Ectodermal cell (in vitro differentiated cells): Measurements from ENCODE around the gene SLC5A11.
"Not testable (repeated sequence)": the region's sequence is repeated elsewhere in the genome, so short reads cannot be mapped to it uniquely, and the experiment has no call there.

Experiments used
- H3K27ac ChIP-seq: 2 replicates; pipeline ENCODE4 v1.7.0; 2013; ENCODE audit warnings: mild to moderate bottlenecking, low read depth, low read length; ENCODE audit not compliant: insufficient read depth, poor library complexity, severe bottlenecking
- H3K27me3 ChIP-seq: 2 replicates; pipeline ENCODE4 v1.7.0; 2013; ENCODE audit warnings: mild to moderate bottlenecking, low read length; ENCODE audit not compliant: insufficient read depth, control insufficient read depth, poor library complexity, severe bottlenecking
- H3K36me3 ChIP-seq: one replicate; pipeline ENCODE4 v1.7.0; 2013; ENCODE audit warnings: low read length; ENCODE audit not compliant: control insufficient read depth, insufficient read depth
- H3K4me1 ChIP-seq: one replicate; pipeline ENCODE4 v1.7.0; 2013; ENCODE audit warnings: low read length; ENCODE audit not compliant: control insufficient read depth, insufficient read depth
- H3K4me3 ChIP-seq: 2 replicates; pipeline ENCODE4 v1.7.0; 2013; ENCODE audit warnings: low read depth, low read length, control low read depth; ENCODE audit not compliant: insufficient read depth
- H3K9me3 ChIP-seq: 2 replicates; pipeline ENCODE4 v1.7.0; 2013; ENCODE audit warnings: mild to moderate bottlenecking, low read length, moderate library complexity; ENCODE audit not compliant: control insufficient read depth
- WGBS, 2 experiments: methylation state at CpG; one replicate each; pipeline ENCODE4 v1.1.7; 2013; ENCODE audit warnings: missing lambda C conversion rate in 2 of 2; 5-methylcytosine and 5-hydroxymethylcytosine counted together

SLC5A11 gene

DNA sequence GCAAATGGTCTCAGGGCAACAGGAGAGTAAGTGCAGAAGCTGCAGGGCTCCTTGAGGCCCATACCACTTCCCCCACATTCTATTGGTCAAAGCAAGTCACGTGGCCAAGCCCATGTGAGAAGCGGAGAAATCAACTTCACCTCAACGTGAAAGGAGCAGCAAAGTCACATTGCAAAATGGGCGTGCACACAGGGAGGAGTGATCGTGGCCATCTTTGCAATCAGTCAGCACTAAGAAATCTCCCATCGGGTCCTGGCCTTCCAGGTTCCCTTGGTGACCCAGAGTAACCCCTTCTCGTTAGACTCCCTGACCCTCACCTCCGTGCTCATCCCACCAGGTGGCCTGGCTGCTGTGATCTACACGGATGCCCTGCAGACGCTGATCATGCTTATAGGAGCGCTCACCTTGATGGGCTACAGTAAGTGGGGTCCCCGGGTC, 38.0 kb downstream of the SLC5A11 start:
- Histone ChIP-seq H3K4me1 (no peaks in the 10 kb centered on the region), H3K9me3 (no peaks in the 10 kb centered on the region), H3K27ac (no peak overlapping the region), H3K4me3 (no peak overlapping the region), H3K27me3 (no peaks in the 10 kb centered on the region), H3K36me3 (no peaks in the 10 kb centered on the region)
- 82 to 83% methylated on average over 12 of the region's 12 CpGs for WGBS, 2 experiments

GRCh38 chr16:24887472-24887871, 41.7 kb downstream of the SLC5A11 start:
- WGBS, 2 experiments = no CpG with 5 or more reads among the region's 2 CpGs

GRCh38 chr16:24890746-24891145, 45.0 kb downstream of the SLC5A11 start:
- Histone ChIP-seq H3K27ac (no peak overlapping the region), H3K4me3 (no peak overlapping the region), H3K4me1 (no peaks in the 10 kb centered on the region), H3K9me3 (no peaks in the 10 kb centered on the region), H3K36me3 (no peaks in the 10 kb centered on the region), H3K27me3 (no peaks in the 10 kb centered on the region)
- WGBS, 2 experiments = 88% methylated on average over 13 of the region's 13 CpGs

More at GRCh38 chr16:24887472-24887871, 41.7 kb downstream of the SLC5A11 start:
- no peak overlapping the region for H3K4me3 ChIP-seq
- no peaks in the 10 kb centered on the region for H3K9me3 ChIP-seq
- H3K36me3 ChIP-seq = no peaks in the 10 kb centered on the region
- H3K27me3 ChIP-seq = no peaks in the 10 kb centered on the region
- H3K4me1 ChIP-seq = no peaks in the 10 kb centered on the region
- H3K27ac ChIP-seq = no peak overlapping the region

DNA sequence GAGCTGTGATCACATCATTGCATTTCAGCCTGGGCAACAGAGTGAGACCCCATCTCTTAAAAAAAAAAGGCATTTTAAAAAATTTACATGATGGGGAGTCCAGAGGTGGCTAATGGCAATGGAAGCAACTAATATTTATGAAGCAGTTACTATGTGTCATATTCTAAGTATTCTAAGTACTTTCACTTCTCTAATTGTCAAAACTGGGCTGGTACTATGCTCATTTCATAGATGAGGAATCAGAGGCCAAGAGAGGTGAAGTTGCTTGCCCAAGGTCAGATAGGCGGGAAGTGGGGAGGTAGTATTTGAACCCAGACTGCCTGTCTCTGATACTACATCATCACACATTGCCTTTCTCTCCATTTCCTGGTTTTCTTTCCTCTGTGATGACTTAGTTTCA, 50.7 kb downstream of the SLC5A11 start:
- Histone ChIP-seq H3K9me3 (no peaks in the 10 kb centered on the region), H3K4me3 (no peak overlapping the region)

GRCh38 chr16:24897522-24897921, 51.8 kb downstream of the SLC5A11 start:
- H3K4me1 ChIP-seq, H3K36me3 ChIP-seq, H3K27me3 ChIP-seq, H3K9me3 ChIP-seq, H3K4me3 ChIP-seq, H3K27ac ChIP-seq: not testable (repeated sequence)
- WGBS, 2 experiments = 72 to 83% methylated on average over 2 of the region's 2 CpGs

More for the DNA sequence above, 50.7 kb downstream of the SLC5A11 start:
- Histone ChIP-seq H3K4me1 (no peaks in the 10 kb centered on the region), H3K27me3 (no peaks in the 10 kb centered on the region), H3K27ac (no peak overlapping the region), H3K36me3 (no peaks in the 10 kb centered on the region)
- WGBS, 2 experiments = 100% methylated on average over 1 of the region's 1 CpG

- no peak overlapping the region for H3K27ac ChIP-seq
- H3K4me1 ChIP-seq = no peaks in the 10 kb centered on the region
- H3K36me3 ChIP-seq = no peaks in the 10 kb centered on the region
- no peak overlapping the region for H3K4me3 ChIP-seq
- no peaks in the 10 kb centered on the region for H3K27me3 ChIP-seq
- no peaks in the 10 kb centered on the region for H3K9me3 ChIP-seq
These were observed 54.5 kb downstream of the SLC5A11 start for GRCh38 chr16:24900230-24900629.

GRCh38 chr16:24906199-24906808, 60.5 kb downstream of the SLC5A11 start:
- WGBS, 2 experiments = 75 to 78% methylated on average over 14 of the region's 14 CpGs
- Histone ChIP-seq H3K4me3 (no peak overlapping the region), H3K27me3 (no peaks in the 10 kb centered on the region), H3K36me3 (no peaks in the 10 kb centered on the region), H3K27ac (no peak overlapping the region), H3K9me3 (no peaks in the 10 kb centered on the region), H3K4me1 (no peaks in the 10 kb centered on the region)

DNA sequence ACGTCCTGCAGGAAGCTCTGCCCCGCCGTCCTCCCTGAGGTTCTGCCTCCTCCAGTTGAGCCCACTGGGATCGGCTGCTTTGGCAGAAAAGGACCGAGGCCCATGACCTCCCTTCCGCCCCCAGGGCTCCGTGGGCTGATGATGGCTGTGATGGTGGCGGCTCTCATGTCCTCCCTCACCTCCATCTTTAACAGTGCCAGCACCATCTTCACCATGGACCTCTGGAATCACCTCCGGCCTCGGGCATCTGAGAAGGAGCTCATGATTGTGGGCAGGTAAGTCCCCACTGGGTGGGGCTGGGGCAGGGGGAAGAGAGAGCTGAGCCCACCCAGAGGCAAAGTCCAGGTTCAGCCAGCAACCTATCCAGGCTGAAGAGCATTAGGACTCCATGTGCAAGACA, 61.1 kb downstream of the SLC5A11 start:
- Histone ChIP-seq H3K4me3 (no peak overlapping the region), H3K27me3 (no peaks in the 10 kb centered on the region)
- WGBS, 2 experiments = 94 to 95% methylated on average over 10 of the region's 10 CpGs

DNA sequence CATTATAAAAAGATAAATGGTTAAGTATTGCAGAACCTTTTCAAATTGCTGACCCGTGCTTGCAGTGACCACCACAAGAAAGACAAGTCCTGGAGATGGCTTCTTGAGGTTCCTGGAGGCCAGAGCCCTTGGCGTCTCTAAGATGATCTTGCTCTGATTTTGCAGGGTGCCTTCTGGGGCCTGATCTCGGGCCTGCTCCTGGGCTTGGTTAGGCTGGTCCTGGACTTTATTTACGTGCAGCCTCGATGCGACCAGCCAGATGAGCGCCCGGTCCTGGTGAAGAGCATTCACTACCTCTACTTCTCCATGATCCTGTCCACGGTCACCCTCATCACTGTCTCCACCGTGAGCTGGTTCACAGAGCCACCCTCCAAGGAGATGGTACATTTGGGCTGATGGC, 63.0 kb downstream of the SLC5A11 start:
- WGBS, 2 experiments = 94% methylated on average over 10 of the region's 10 CpGs
- Histone ChIP-seq H3K4me3 (no peak overlapping the region), H3K9me3 (no peaks in the 10 kb centered on the region), H3K36me3 (no peaks in the 10 kb centered on the region), H3K27me3 (no peaks in the 10 kb centered on the region), H3K27ac (no peak overlapping the region), H3K4me1 (no peaks in the 10 kb centered on the region)

More for the DNA sequence above, 61.1 kb downstream of the SLC5A11 start:
- Histone ChIP-seq H3K36me3 (no peaks in the 10 kb centered on the region), H3K27ac (no peak overlapping the region), H3K9me3 (no peaks in the 10 kb centered on the region), H3K4me1 (no peaks in the 10 kb centered on the region)

DNA sequence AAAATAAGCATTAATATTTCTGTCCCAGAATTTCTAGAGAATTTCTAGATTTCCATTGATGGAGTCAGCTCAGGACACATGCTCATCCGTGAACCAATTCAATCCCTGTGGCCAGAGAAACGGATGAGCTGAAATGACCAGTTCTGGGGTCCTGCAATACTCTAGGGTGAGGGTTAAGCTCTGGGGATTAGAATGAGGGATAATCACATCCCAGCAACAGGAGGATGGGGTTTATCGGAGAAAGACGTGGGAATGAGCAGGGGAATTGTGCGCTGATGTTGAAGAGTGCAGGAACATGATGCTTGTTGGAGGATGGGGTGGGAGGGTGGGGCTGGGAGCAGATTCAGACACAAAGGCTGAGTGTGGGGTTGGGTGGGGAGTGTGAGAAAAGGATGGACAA, 64.1 kb downstream of the SLC5A11 start:
- Histone ChIP-seq H3K27ac (no peak overlapping the region), H3K4me3 (no peak overlapping the region), H3K27me3 (no peaks in the 10 kb centered on the region), H3K9me3 (no peaks in the 10 kb centered on the region), H3K36me3 (no peaks in the 10 kb centered on the region), H3K4me1 (no peaks in the 10 kb centered on the region)
- WGBS, 2 experiments = 91 to 92% methylated on average over 5 of the region's 5 CpGs

DNA sequence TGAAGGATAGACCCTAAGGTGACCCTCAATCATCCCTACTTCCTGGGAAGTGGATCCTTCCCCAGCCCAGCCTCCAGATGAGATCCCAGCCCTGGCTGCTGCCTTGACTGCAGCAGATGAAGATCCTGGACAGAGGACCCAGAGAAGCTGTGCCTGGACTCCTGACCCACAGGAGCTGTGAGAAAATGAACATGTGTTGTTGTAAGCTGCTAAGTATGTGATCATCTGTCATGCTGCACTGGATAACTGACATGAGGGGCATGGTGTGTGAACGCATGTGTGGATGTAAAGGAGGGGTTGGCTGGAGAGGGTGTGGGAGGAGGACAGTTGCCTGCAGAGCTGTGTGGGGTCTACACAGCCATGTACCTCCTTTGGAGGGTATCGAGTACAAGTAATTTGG, 69.3 kb downstream of the SLC5A11 start:
- 93 to 96% methylated on average over 2 of the region's 2 CpGs for WGBS, 2 experiments
- Histone ChIP-seq H3K4me1 (no peaks in the 10 kb centered on the region), H3K4me3 (no peak overlapping the region), H3K36me3 (no peaks in the 10 kb centered on the region), H3K27me3 (no peaks in the 10 kb centered on the region), H3K9me3 (no peaks in the 10 kb centered on the region), H3K27ac (no peak overlapping the region)
